MM.1S (cell line): ENCODE measurements around the gene CCDC102A.

Source experiments
- DNase-seq: peaks from one replicate; pipeline ENCODE4 v3.0.0-alpha.2; 2015
- H2AFZ ChIP-seq: fragments of 300-600 bp; sonication (generic); 2 replicates; pipeline ENCODE4 v1.6.0; 2016; ENCODE audit warnings: antibody characterized with exemption, low read length
- H3F3A ChIP-seq: fragments of 300-600 bp; sonication (generic); 2 replicates; pipeline ENCODE4 v1.6.1; 2016; ENCODE audit warnings: mild to moderate bottlenecking, antibody characterized with exemption, low read length, moderate library complexity, mixed read lengths; ENCODE audit not compliant: insufficient read depth
- H3K27ac ChIP-seq: fragments of 300-600 bp; sonication (generic); 2 replicates; pipeline ENCODE4 v1.5.1; 2016; ENCODE audit warnings: mild to moderate bottlenecking, low read length
- H3K27me3 ChIP-seq: fragments of 300-600 bp; sonication (generic); replicated peaks from 2 replicates; pipeline ENCODE4 v1.6.0; 2016; ENCODE audit warnings: low read length; ENCODE audit not compliant: insufficient read depth
- H3K36me3 ChIP-seq: fragments of 300-600 bp; sonication (generic); replicated peaks from 2 replicates; pipeline ENCODE4 v1.6.1; 2016; ENCODE audit warnings: mild to moderate bottlenecking, low read length, mixed read lengths; ENCODE audit not compliant: insufficient read depth
- H3K4me1 ChIP-seq: fragments of 300-600 bp; sonication (generic); 2 replicates; pipeline ENCODE4 v1.6.1; 2016; ENCODE audit warnings: low read length, mixed read lengths
- H3K4me2 ChIP-seq: fragments of 300-600 bp; sonication (generic); 2 replicates; pipeline ENCODE4 v1.6.0; 2016; ENCODE audit warnings: low read depth, low read length
- H3K4me3 ChIP-seq: fragments of 300-600 bp; sonication (generic); 2 replicates; pipeline ENCODE4 v1.5.1; 2016; ENCODE audit warnings: low read length, mixed read lengths
- H3K79me2 ChIP-seq: fragments of 300-600 bp; sonication (generic); 2 replicates; pipeline ENCODE4 v1.6.1; 2016; ENCODE audit warnings: mixed run types, low read length, mixed read lengths
- H3K9ac ChIP-seq: fragments of 300-600 bp; sonication (generic); 2 replicates; pipeline ENCODE4 v1.6.1; 2016; ENCODE audit warnings: low read length, mixed read lengths
- H3K9me2 ChIP-seq: fragments of 300-600 bp; sonication (generic); replicated peaks from 2 replicates; pipeline ENCODE4 v1.6.1; 2016; ENCODE audit warnings: mild to moderate bottlenecking, low read length, mixed read lengths; ENCODE audit not compliant: insufficient read depth
- H3K9me3 ChIP-seq: fragments of 300-600 bp; sonication (generic); replicated peaks from 2 replicates; pipeline ENCODE4 v1.6.1; 2016; ENCODE audit warnings: mild to moderate bottlenecking, low read length, mixed read lengths; ENCODE audit not compliant: insufficient read depth
- H4K20me1 ChIP-seq: fragments of 300-600 bp; sonication (generic); 2 replicates; pipeline ENCODE4 v1.6.1; 2016; ENCODE audit warnings: mild to moderate bottlenecking, low read length, moderate library complexity, mixed read lengths; ENCODE audit not compliant: insufficient read depth
- CTCF ChIP-seq: fragments of 300-600 bp; sonication (generic); IDR thresholded peaks from 2 replicates; pipeline ENCODE4 v1.5.1; 2016; ENCODE audit warnings: antibody characterized with exemption, low read length, mixed read lengths
- EZH2 ChIP-seq: fragments of 300-600 bp; sonication (generic); optimal IDR thresholded peaks from 2 replicates; pipeline ENCODE3; 2017; ENCODE audit warnings: low read depth, mild to moderate bottlenecking, antibody characterized with exemption, low read length, mixed read lengths
- EZH2phosphoT487 ChIP-seq: fragments of 300-600 bp; sonication (generic); IDR thresholded peaks from 2 replicates; pipeline ENCODE4 v1.6.1; 2018; ENCODE audit warnings: antibody characterized with exemption, low read length

The CCDC102A gene

GRCh38 chr16:57531635-57532265, 4.6 kb downstream of the CCDC102A start:
- no peak for TF ChIP-seq EZH2phosphoT487
- TF ChIP-seq CTCF = no peak
- no peak for TF ChIP-seq EZH2
- Histone ChIP-seq H3K27me3 (no peaks in the 10 kb centered on the region), H3K9me3 (no peaks in the 10 kb centered on the region), H3K79me2 (peaks cover 27% of the 10 kb centered on the region), H3K4me2 (no peak overlapping the region), H4K20me1 (no peaks in the 10 kb centered on the region), H3K27ac (no peak overlapping the region), H3K36me3 (no peaks in the 10 kb centered on the region), H3F3A (peaks cover 3% of the 10 kb centered on the region; the same call in 1 of the 2 replicates), H3K9ac (no peak overlapping the region), H3K4me3 (no peak overlapping the region), H3K4me1 (peaks cover 8% of the 10 kb centered on the region), H2AFZ (no peak overlapping the region), H3K9me2 (no peaks in the 10 kb centered on the region)
- no peak for DNase-seq

GRCh38 chr16:57531253-57531575, 5.2 kb downstream of the CCDC102A start:
- Histone ChIP-seq H3K27me3 (no peaks in the 10 kb centered on the region), H3K9me2 (no peaks in the 10 kb centered on the region), H2AFZ (no peak overlapping the region), H3K4me2 (no peak overlapping the region), H3K4me1 (peaks cover 8% of the 10 kb centered on the region), H3K9ac (no peak overlapping the region), H3K9me3 (no peaks in the 10 kb centered on the region), H3F3A (0 out of 2 replicates have a peak, but pooled peaks cover 3% of the 10 kb centered on the region), H3K27ac (no peak overlapping the region), H3K36me3 (no peaks in the 10 kb centered on the region), H3K79me2 (peaks cover 27% of the 10 kb centered on the region), H4K20me1 (no peaks in the 10 kb centered on the region), H3K4me3 (no peak overlapping the region)
- DNase-seq = no peak
- TF ChIP-seq EZH2phosphoT487 (no peak), CTCF (no peak), EZH2 (no peak)

- Histone ChIP-seq H3K79me2 (peaks cover 25% of the 10 kb centered on the region), H3K4me2 (no peak overlapping the region), H3K9me2 (no peaks in the 10 kb centered on the region), H3K27ac (no peak overlapping the region), H3F3A (0 out of 2 replicates have a peak, but pooled peaks cover 3% of the 10 kb centered on the region), H3K27me3 (no peaks in the 10 kb centered on the region), H3K4me3 (no peak overlapping the region), H3K36me3 (no peaks in the 10 kb centered on the region), H3K9ac (no peak overlapping the region), H2AFZ (no peak overlapping the region), H3K9me3 (no peaks in the 10 kb centered on the region), H3K4me1 (peaks cover 8% of the 10 kb centered on the region), H4K20me1 (no peaks in the 10 kb centered on the region)
- DNase-seq = no peak
- TF ChIP-seq CTCF = no peak
- no peak for TF ChIP-seq EZH2
- TF ChIP-seq EZH2phosphoT487 = no peak
Measured at GRCh38 chr16:57530522-57531252, 5.7 kb downstream of the CCDC102A start.
